WERI-Rb-1 (cell line): ENCODE measurements around the gene CCDC81.

ENCODE experiments used
- DNase-seq: peaks from one replicate; pipeline ENCODE4 v3.0.0-alpha.2; 2020
- H3K27ac ChIP-seq: fragments of 250-450 bp; sonication (Bioruptor Pico); 2 replicates; pipeline ENCODE4 v1.5.1; 2020; ENCODE audit warnings: mild to moderate bottlenecking, moderate library complexity
- H3K27me3 ChIP-seq: fragments of 250-450 bp; sonication (Bioruptor Pico); 2 replicates; pipeline ENCODE4 v1.5.1; 2021; ENCODE audit warnings: mild to moderate bottlenecking, low read depth, moderate library complexity; ENCODE audit not compliant: insufficient read depth, severe bottlenecking
- H3K36me3 ChIP-seq: fragments of 250-450 bp; sonication (Bioruptor Pico); 2 replicates; pipeline ENCODE4 v1.5.1; 2020; ENCODE audit warnings: mild to moderate bottlenecking, moderate library complexity
- H3K4me3 ChIP-seq: 2 replicates; pipeline ENCODE4 v1.5.1; 2011; ENCODE audit warnings: low read depth, mild to moderate bottlenecking, control low read depth, low read length
- H3K9me3 ChIP-seq: fragments of 250-450 bp; sonication (Bioruptor Pico); 2 replicates; pipeline ENCODE4 v1.5.1; 2021; ENCODE audit warnings: mild to moderate bottlenecking, moderate library complexity; ENCODE audit not compliant: severe bottlenecking
- CTCF ChIP-seq: IDR thresholded peaks from 2 replicates; pipeline ENCODE4 v1.5.1; 2011; ENCODE audit warnings: low read depth, mild to moderate bottlenecking, control low read depth, inconsistent platforms, low read length

Gene CCDC81

GRCh38 chr11:86468169-86468568 lies 93.5 kb downstream of the CCDC81 start:
- Histone ChIP-seq H3K4me3 (no peak overlapping the region), H3K27me3 (no peaks in the 10 kb centered on the region), H3K27ac (no peak overlapping the region), H3K9me3 (no peaks in the 10 kb centered on the region), H3K36me3 (peaks cover 13% of the 10 kb centered on the region)
- TF ChIP-seq CTCF: no peak
- no peak for DNase-seq

- no peak for TF ChIP-seq CTCF
- Histone ChIP-seq H3K36me3 (peaks cover 10% of the 10 kb centered on the region), H3K27ac (no peak overlapping the region), H3K27me3 (no peaks in the 10 kb centered on the region), H3K9me3 (no peaks in the 10 kb centered on the region), H3K4me3 (no peak overlapping the region)
- DNase-seq: no peak
Measured at GRCh38 chr11:86469491-86470388, 95.1 kb downstream of the CCDC81 start.
